NCI-H2227 (cell line): ENCODE results near the gene NOX5.

Experiments
- DNase-seq: peaks from one replicate; lab custom pipeline; 2025; ENCODE audit not compliant: unreplicated experiment; lab: John Stamatoyannopoulos, UW

NOX5 gene

GRCh38 chr15:69076756-69077155 lies 62.3 kb downstream of the NOX5 start:
- no peak for DNase-seq

- no peak for DNase-seq
Observed at GRCh38 chr15:69078638-69079037, 64.1 kb downstream of the NOX5 start.

- DNase-seq = no peak
Observed at GRCh38 chr15:69080295-69081248, 66.1 kb downstream of the NOX5 start.

GRCh38 chr15:69081310-69082004 lies 67.0 kb downstream of the NOX5 start:
- no peak for DNase-seq

- no peak for DNase-seq
Observed at GRCh38 chr15:69082021-69082502, 67.6 kb downstream of the NOX5 start.

- DNase-seq = no peak
Observed at GRCh38 chr15:69082554-69082953, 68.1 kb downstream of the NOX5 start.

- DNase-seq = no peak
Observed at GRCh38 chr15:69084404-69085030, 70.0 kb downstream of the NOX5 start.

- no peak for DNase-seq
Observed at GRCh38 chr15:69085325-69086081, 71.0 kb downstream of the NOX5 start.

GRCh38 chr15:69086427-69087204 lies 72.1 kb downstream of the NOX5 start:
- DNase-seq = no peak

- no peak for DNase-seq
Observed at GRCh38 chr15:69087366-69087976, 73.0 kb downstream of the NOX5 start.

- DNase-seq = no peak
Observed at GRCh38 chr15:69088300-69088965, 73.9 kb downstream of the NOX5 start.

GRCh38 chr15:69089258-69089657 lies 74.8 kb downstream of the NOX5 start:
- no peak for DNase-seq

- DNase-seq = peak; percentile 39
Observed at GRCh38 chr15:69090197-69090948, 75.9 kb downstream of the NOX5 start.

- no peak for DNase-seq
Observed at GRCh38 chr15:69091654-69092053, 77.2 kb downstream of the NOX5 start.

GRCh38 chr15:69092159-69092558 lies 77.7 kb downstream of the NOX5 start:
- no peak for DNase-seq

GRCh38 chr15:69093127-69093526 lies 78.6 kb downstream of the NOX5 start:
- DNase-seq = no peak

GRCh38 chr15:69093614-69094013 lies 79.1 kb downstream of the NOX5 start:
- DNase-seq = no peak

- no peak for DNase-seq
Observed at GRCh38 chr15:69094124-69094921, 79.8 kb downstream of the NOX5 start.
